GM12878 (cell line): ENCODE data around the gene DDTL. TPM values are rescaled to one million over a fixed set of nuclear protein-coding genes. Genes with fewer than 3 reads are reported as not detected.
"Not testable (repeated sequence)": the region's sequence is repeated elsewhere in the genome, so short reads cannot be mapped to it uniquely, and the experiment has no call there.

ENCODE experiments used
- ATAC-seq: fragments of 200-7000 bp; cut with Tn5 transposase; 3 replicates; pipeline ENCODE4 v1.9.1; 2020; ENCODE audit warnings: mild to moderate bottlenecking, moderate library complexity
- BruUV-seq: library from RNA; stranded (reverse); fragments of 400-500 nt; replicated peaks from 2 replicates; lab custom pipeline; 2021; lab: Mats Ljungman, UMichigan
- CTCF ChIA-PET: fragments of 300-600 bp; sonication (Branson Sonifier 250); formaldehyde crosslinking; extraction: SDS; loops from one replicate; lab custom pipeline; 2021; ENCODE audit warnings: inconsistent platforms; lab: Yijun Ruan, JAX
- POLR2A ChIA-PET: fragments of 350-600 bp; formaldehyde crosslinking; extraction: SDS; loops from one replicate; lab custom pipeline; 2021; ENCODE audit warnings: inconsistent platforms; lab: Charles Lee
- RAD21 ChIA-PET: fragments of 300-600 bp; sonication (Branson Sonifier 250); formaldehyde crosslinking; loops from one replicate; lab custom pipeline; 2023; ENCODE audit warnings: antibody characterized with exemption; ENCODE audit not compliant: unreplicated experiment; lab: Charles Lee
- SMC1A ChIA-PET: fragments of 300-600 bp; sonication (Branson Sonifier 250); formaldehyde crosslinking; loops from one replicate; lab custom pipeline; 2023; ENCODE audit not compliant: unreplicated experiment, uncharacterized antibody; lab: Charles Lee
- DNase-seq: peaks from one replicate; pipeline ENCODE4 v3.0.0-alpha.2; 2011; ENCODE audit warnings: low read depth, low spot score
- FAIRE-seq: peaks from 3 replicates; lab custom pipeline; 2011; peaks lifted over from hg19 to GRCh38; lab: Jason Lieb, UNC
- H2AFZ ChIP-seq: 2 replicates; pipeline ENCODE4 v1.6.0; 2011; ENCODE audit warnings: low read depth, low read length, control low read depth; ENCODE audit not compliant: control insufficient read depth
- H3K27ac ChIP-seq: 2 replicates; pipeline ENCODE4 v1.5.1; 2011; ENCODE audit warnings: control low read depth; ENCODE audit not compliant: control insufficient read depth, insufficient read depth
- H3K27me3 ChIP-seq, 2 experiments: replicated peaks in 1 of 2; 2 replicates each; pipeline versions ENCODE4 v1.6.0 to v1.6.1; 2011; ENCODE audit warnings: low read length in 1 of 2; ENCODE audit not compliant: control insufficient read depth in 2 of 2, insufficient read depth in 2 of 2
- H3K36me3 ChIP-seq, 2 experiments: 2 replicates each; pipeline ENCODE4 v1.5.1; 2011; ENCODE audit warnings: low read length in 1 of 2; ENCODE audit not compliant: control insufficient read depth in 2 of 2, insufficient read depth in 2 of 2
- H3K4me1 ChIP-seq: 2 replicates; pipeline ENCODE4 v1.6.1; 2011; ENCODE audit warnings: mild to moderate bottlenecking, low read length, moderate library complexity, mixed read lengths; ENCODE audit not compliant: control insufficient read depth, insufficient read depth
- H3K4me2 ChIP-seq: 2 replicates; pipeline ENCODE4 v1.6.0; 2011; ENCODE audit warnings: control low read depth; ENCODE audit not compliant: control insufficient read depth, insufficient read depth
- H3K4me3 ChIP-seq: fragments of 200-600 bp; sonication (generic); 2 replicates; pipeline ENCODE4 v1.5.1; 2016
- H3K79me2 ChIP-seq: 2 replicates; pipeline ENCODE4 v1.6.0; 2011; ENCODE audit warnings: low read length; ENCODE audit not compliant: control insufficient read depth, insufficient read depth
- H3K9ac ChIP-seq: 2 replicates; pipeline ENCODE4 v1.8.0; 2011; ENCODE audit warnings: low read length, control low read depth, mixed read lengths; ENCODE audit not compliant: control insufficient read depth, insufficient read depth
- H3K9me3 ChIP-seq: replicated peaks from 3 replicates; pipeline ENCODE4 v1.5.1; 2011; ENCODE audit warnings: mild to moderate bottlenecking, low read length; ENCODE audit not compliant: control insufficient read depth, insufficient read depth
- H4K20me1 ChIP-seq: 2 replicates; pipeline ENCODE4 v1.6.0; 2011; ENCODE audit not compliant: control insufficient read depth, insufficient read depth
- WGBS: methylation state at CpG from one replicate; pipeline ENCODE4 v1.1.6; 2016; ENCODE audit warnings: low lambda C conversion rate; ENCODE audit not compliant: insufficient replicate concordance, insufficient coverage; ENCODE audit errors: missing lambda C conversion rate; 5-methylcytosine and 5-hydroxymethylcytosine counted together
- in situ Hi-C: fragments of 300-500 bp; cut with MboI; formaldehyde crosslinking; loops from 9 replicates; pipeline ENCODE4 v1.14.3; 2018; ENCODE audit warnings: mixed read lengths
- intact Hi-C: fragments of 100-400 bp; cut with micrococcal nuclease; formaldehyde crosslinking; loops from one replicate; pipeline ENCODE4 v1.14.2; 2022; ENCODE audit not compliant: unreplicated experiment
- polyA plus RNA-seq, 11 experiments: library from polyadenylated mRNA; depleted of rRNA in 4 of 11; unstranded in 6 of 11; stranded (reverse) in 5 of 11; fragments of >200 nt; fragmentation: Nextera tagmentation in 4 of 11; fragmentation: Illumina TruSeq in 1 of 11; extraction: Ambion mirVana in 4 of 11; extraction: Trizol in 1 of 11; gene quantifications; 1 replicate in 1 of 11; 2 replicates in 10 of 11; pipeline versions ENCODE4 v1.2.1 to v1.2.3, GENCODE V29; 2011 to 2016; ENCODE audit warnings: inconsistent platforms in 2 of 11, missing spikeins in 2 of 11, low read depth in 1 of 11
- total RNA-seq, 4 experiments: library from RNA; depleted of rRNA in 3 of 4; stranded (reverse); fragments of >200 nt in 3 of 4; fragmentation: Illumina TruSeq in 1 of 4; extraction: Trizol in 1 of 4; gene quantifications; 2 replicates each; pipeline versions ENCODE4 v1.2.1 to v1.2.3, GENCODE V29; 2013 to 2021

The DDTL gene
- total and polyA plus RNA-seq, 10 of the 15 experiments (the other 5 are each of a cell fraction or from before 2014, with no cell fraction given): 0.05 to 4.0 (median 1.4) TPM; not detected in 3

DNA sequence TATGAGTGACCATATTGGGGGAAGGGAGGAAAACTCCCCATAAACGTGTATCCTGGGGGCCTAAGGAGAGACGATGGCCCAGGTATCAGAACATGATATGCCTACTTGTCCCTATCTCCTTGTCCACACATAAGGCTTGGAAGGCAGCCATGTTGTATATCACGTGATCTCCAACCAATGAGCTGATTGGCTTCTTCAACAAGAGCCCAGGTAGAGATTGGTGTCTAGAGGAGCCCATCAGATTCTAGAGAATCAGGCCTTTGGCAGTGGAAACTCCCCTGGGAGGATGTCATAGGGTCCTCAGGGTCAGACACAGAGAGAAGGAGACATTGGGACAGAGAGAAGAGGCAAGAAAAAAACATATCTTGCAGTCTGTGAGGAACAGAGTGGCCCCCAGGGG, 19.3 kb upstream of the DDTL start:
- H3K9ac ChIP-seq, RAD21 ChIA-PET, H3K4me2 ChIP-seq, H3K9me3 ChIP-seq, BruUV-seq, H3K4me1 ChIP-seq, FAIRE-seq, DNase-seq, H4K20me1 ChIP-seq, in situ Hi-C loops, CTCF ChIA-PET, POLR2A ChIA-PET, SMC1A ChIA-PET, H2AFZ ChIP-seq, H3K27ac ChIP-seq, H3K27me3 ChIP-seq, ATAC-seq, H3K4me3 ChIP-seq, H3K36me3 ChIP-seq, H3K79me2 ChIP-seq: not testable (repeated sequence)
- WGBS: 0% methylated on average over 1 of the region's 3 CpGs
- intact Hi-C loops: loop anchor here (10.0 kb wide), 1 partner anchor 57 kb away; the partner anchor contains the start of gene GSTT4

DNA sequence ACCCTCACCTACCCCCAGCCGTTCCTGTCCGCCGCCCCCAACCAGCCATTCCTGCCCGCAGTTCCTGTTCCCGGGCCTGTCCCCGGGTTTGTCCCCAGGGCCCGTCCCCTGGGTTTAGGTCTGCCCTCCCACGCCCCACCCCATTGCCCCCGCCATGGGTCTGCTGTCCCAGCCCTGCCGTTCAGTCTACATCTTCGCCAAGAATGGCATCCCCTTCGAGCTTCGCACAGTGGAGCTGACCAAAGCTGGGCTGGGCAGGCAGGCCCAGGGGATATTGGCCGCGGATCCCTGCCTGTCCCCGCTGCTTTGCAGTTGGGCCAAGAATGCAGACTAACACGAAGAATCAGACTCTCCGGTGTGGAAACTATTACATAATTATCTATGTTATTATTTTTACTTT, 16.9 kb upstream of the DDTL start:
- BruUV-seq, H3K9me3 ChIP-seq, H2AFZ ChIP-seq, SMC1A ChIA-PET, FAIRE-seq, H3K36me3 ChIP-seq, POLR2A ChIA-PET, H3K79me2 ChIP-seq, H4K20me1 ChIP-seq, H3K27me3 ChIP-seq, ATAC-seq, H3K27ac ChIP-seq, CTCF ChIA-PET, H3K4me2 ChIP-seq, H3K4me1 ChIP-seq, RAD21 ChIA-PET, DNase-seq, H3K9ac ChIP-seq, H3K4me3 ChIP-seq: not testable (repeated sequence)
- in situ Hi-C loops (loop anchor here (5.0 kb wide), 1 partner anchor 223 kb away; no protein-coding TSS in a partner anchor), intact Hi-C loops (loop anchor here (10.0 kb wide), 3 partner anchors 55 to 295 kb away; partner anchors contain the start of genes GGT5 and GSTT4)
- WGBS: 59% methylated on average over 13 of the region's 18 CpGs

DNA sequence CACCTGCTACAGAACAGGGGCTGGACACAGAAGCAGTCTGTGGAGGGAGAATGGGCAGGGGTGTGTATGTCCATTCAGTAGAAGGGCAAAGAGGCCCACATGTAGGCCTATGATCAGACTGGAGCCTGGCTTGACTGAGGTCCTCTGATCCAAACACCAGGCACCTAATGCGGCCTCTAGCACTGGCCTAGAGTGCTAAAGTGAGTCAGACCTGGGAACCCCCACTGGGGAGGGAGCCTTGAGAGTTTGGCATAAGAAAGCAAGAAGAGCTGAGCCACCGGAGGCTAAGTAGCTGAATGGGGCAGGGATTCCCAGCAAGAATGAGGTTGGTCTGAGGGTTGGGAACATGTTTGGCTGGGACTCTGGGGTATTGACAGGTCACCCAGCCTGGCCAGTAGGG, 15.3 kb upstream of the DDTL start:
- H3K9ac ChIP-seq, H3K4me2 ChIP-seq, RAD21 ChIA-PET, H3K36me3 ChIP-seq, H3K27ac ChIP-seq, H3K27me3 ChIP-seq, H3K4me3 ChIP-seq, BruUV-seq, H2AFZ ChIP-seq, H3K9me3 ChIP-seq, FAIRE-seq, SMC1A ChIA-PET, H3K4me1 ChIP-seq, DNase-seq, POLR2A ChIA-PET, H3K79me2 ChIP-seq, CTCF ChIA-PET, H4K20me1 ChIP-seq: not testable (repeated sequence)
- intact Hi-C loops: loop anchor here (10.0 kb wide), 2 partner anchors 223 to 293 kb away; partner anchors contain the start of gene GGT5
- ATAC-seq: peak; percentile 95
- in situ Hi-C loops: loop anchor here (5.0 kb wide), 1 partner anchor 221 kb away; no protein-coding TSS in a partner anchor
- WGBS: 17% methylated on average over 2 of the region's 2 CpGs

DNA sequence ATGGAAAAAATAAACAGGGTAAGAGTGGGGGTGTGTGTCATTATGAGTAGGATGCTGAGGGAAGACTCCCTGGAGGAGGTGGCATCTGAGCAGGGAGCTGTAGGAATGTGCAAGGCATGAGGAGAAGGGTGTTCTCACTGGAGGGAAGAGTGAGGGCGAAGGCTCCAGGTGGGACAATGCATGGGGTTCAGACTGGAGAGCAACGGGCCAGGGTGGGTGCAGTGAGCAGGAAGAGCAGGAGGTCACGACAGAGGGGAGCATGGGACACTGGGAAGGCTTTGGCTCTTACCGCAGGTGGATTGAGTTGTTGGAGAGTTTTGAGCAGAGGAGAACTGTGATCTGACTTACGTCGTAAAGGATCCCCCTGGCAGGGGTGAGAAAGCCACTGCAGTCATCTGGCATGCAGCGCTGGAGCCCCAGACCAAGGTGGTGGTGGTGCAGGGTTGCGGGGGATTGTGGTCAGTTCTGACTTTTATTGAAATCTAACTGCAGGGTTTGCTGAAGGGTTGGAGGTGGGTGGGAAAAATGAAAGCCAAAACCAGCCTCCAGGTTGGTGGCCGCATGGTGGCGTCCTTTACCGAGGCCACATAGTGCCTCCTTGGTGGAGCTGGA, 13.8 kb upstream of the DDTL start:
- intact Hi-C loops (loop anchor here (10.0 kb wide), 2 partner anchors 222 to 292 kb away; partner anchors contain the start of gene GGT5), in situ Hi-C loops (loop anchor here (5.0 kb wide), 1 partner anchor 219 kb away; no protein-coding TSS in a partner anchor)
- H2AFZ ChIP-seq, H3K27me3 ChIP-seq, FAIRE-seq, H3K4me2 ChIP-seq, POLR2A ChIA-PET, H3K36me3 ChIP-seq, H3K79me2 ChIP-seq, RAD21 ChIA-PET, ATAC-seq, BruUV-seq, H4K20me1 ChIP-seq, H3K9ac ChIP-seq, H3K4me3 ChIP-seq, H3K27ac ChIP-seq, DNase-seq, H3K4me1 ChIP-seq, H3K9me3 ChIP-seq, SMC1A ChIA-PET: not testable (repeated sequence)
- 53% methylated on average over 11 of the region's 11 CpGs for WGBS
- CTCF ChIA-PET: interaction anchor here (0.7 kb wide), 1 partner anchor 83 kb away, joined by 4 read pairs; no protein-coding TSS in a partner anchor
